ENCODE measurements around the gene INSIG1.

Gene INSIG1

DNA sequence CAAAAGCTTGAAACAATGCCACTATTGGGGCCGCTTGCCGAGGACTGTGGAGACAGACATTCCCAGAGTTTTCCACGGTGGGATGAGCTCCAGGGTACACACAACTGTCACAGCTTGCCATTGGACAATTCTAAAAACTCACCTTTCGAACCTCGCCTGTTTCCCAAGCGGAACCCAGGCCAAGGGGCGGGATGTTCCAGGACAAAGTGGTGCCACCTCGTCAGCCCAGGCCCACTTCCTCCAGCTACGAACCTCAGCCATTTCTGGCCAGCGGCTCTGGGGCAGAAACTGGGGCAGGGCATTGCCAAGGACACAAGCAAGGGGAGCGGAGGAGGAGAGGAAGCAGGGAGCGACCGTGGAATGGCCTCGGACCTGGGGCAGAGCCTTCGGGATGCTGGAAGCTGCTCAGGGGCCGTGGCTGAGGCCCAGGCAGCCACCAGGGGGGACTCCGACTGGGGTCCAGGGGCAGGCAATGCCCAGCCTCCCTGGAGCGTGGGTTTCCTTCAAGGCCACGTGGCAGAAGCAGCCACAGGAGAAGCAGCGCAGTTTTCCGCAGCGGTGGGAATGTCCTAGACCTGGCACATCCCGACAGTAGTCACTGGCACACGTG is 44.7 kb upstream of the INSIG1 start:
- peak overlapping the region; percentile 59 for H3K4me2 ChIP-seq (ENCODE audit: low read length)
- TF ChIP-seq, protein P1, sequence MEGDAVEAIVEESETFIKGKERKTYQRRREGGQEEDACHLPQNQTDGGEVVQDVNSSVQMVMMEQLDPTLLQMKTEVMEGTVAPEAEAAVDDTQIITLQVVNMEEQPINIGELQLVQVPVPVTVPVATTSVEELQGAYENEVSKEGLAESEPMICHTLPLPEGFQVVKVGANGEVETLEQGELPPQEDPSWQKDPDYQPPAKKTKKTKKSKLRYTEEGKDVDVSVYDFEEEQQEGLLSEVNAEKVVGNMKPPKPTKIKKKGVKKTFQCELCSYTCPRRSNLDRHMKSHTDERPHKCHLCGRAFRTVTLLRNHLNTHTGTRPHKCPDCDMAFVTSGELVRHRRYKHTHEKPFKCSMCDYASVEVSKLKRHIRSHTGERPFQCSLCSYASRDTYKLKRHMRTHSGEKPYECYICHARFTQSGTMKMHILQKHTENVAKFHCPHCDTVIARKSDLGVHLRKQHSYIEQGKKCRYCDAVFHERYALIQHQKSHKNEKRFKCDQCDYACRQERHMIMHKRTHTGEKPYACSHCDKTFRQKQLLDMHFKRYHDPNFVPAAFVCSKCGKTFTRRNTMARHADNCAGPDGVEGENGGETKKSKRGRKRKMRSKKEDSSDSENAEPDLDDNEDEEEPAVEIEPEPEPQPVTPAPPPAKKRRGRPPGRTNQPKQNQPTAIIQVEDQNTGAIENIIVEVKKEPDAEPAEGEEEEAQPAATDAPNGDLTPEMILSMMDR (IDR thresholded peaks at IDR 0.05) = no peak
- H3K79me2 ChIP-seq = no peaks in the 10 kb centered on the region
- H3K4me1 ChIP-seq = peaks cover 36% of the 10 kb centered on the region
- peak overlapping the region; percentile 24 for H3K4me3 ChIP-seq (ENCODE audit: low read depth, low read length)
- no peaks in the 10 kb centered on the region for H3K27me3 ChIP-seq (ENCODE audit: control insufficient read depth, insufficient read depth, low read length)
- no peaks in the 10 kb centered on the region for H3K9me3 ChIP-seq (ENCODE audit: control insufficient read depth, low read length)
- H2AFZ ChIP-seq = peak overlapping the region; percentile 48
- H3K27ac ChIP-seq = peak overlapping the region; percentile 81
- H3K36me3 ChIP-seq (ENCODE audit: control insufficient read depth, insufficient read depth, low read length) = no peaks in the 10 kb centered on the region
- H3K9ac ChIP-seq = no peak overlapping the region

DNA sequence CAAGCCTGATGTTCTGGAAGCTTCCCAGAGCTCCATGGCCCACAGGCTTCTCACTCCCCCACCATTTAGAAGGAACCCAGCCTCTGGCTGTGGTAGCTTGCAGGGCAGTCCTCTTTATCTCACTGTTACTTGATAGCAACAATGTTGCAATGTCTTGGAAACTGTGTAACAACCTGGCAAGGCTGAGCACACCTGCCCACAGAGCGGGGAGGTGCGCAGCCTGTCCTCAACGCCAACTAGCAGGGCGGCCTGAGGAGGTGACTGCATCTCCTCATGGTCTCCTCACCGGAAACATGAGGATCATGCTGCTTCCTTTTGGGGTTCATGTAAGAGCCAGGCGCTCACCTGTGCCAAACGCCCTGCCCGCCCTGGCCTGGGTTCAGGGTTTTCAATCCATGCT is 43.7 kb upstream of the INSIG1 start:
- Histone ChIP-seq H3K27ac (no peak overlapping the region), H3K79me2 (no peaks in the 10 kb centered on the region), H3K36me3 (ENCODE audit: control insufficient read depth, insufficient read depth, low read length) (no peaks in the 10 kb centered on the region), H3K4me3 (ENCODE audit: low read depth, low read length) (no peak overlapping the region), H3K4me2 (ENCODE audit: low read length) (no peak overlapping the region), H3K9me3 (ENCODE audit: control insufficient read depth, low read length) (no peaks in the 10 kb centered on the region), H3K9ac (no peak overlapping the region), H2AFZ (no peak overlapping the region), H3K4me1 (peaks cover 37% of the 10 kb centered on the region), H3K27me3 (ENCODE audit: control insufficient read depth, insufficient read depth, low read length) (no peaks in the 10 kb centered on the region)
- TF ChIP-seq, protein P1 (IDR thresholded peaks at IDR 0.05) = no peak

DNA sequence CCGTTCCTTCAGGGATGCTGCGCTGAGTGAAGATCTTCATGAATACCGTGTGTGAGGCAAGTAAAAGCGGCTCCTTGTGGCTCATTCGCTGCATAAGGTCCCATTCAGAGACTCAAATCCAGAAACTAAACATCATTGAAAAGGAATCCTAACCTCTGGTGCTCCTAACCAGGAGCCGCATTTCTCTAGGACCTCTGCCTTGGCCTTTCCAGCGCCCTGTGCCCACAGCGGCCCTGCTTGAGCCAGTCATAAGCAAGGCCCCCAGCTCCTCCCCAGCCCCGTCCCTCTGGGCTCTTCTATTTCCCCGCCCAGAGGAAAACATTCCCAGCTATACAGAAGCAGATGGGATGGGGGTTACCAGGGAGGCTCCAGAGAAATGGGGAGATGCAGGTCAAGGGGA is 42.6 kb upstream of the INSIG1 start:
- Histone ChIP-seq H3K36me3 (ENCODE audit: control insufficient read depth, insufficient read depth, low read length) (no peaks in the 10 kb centered on the region), H3K9ac (no peak overlapping the region), H2AFZ (no peak overlapping the region), H3K27ac (no peak overlapping the region), H3K9me3 (ENCODE audit: control insufficient read depth, low read length) (no peaks in the 10 kb centered on the region), H3K4me1 (peaks cover 37% of the 10 kb centered on the region), H3K27me3 (ENCODE audit: control insufficient read depth, insufficient read depth, low read length) (no peaks in the 10 kb centered on the region), H3K4me3 (ENCODE audit: low read depth, low read length) (no peak overlapping the region), H3K4me2 (ENCODE audit: low read length) (no peak overlapping the region), H3K79me2 (no peaks in the 10 kb centered on the region)
- TF ChIP-seq, protein P1 (IDR thresholded peaks at IDR 0.05) = no peak

DNA sequence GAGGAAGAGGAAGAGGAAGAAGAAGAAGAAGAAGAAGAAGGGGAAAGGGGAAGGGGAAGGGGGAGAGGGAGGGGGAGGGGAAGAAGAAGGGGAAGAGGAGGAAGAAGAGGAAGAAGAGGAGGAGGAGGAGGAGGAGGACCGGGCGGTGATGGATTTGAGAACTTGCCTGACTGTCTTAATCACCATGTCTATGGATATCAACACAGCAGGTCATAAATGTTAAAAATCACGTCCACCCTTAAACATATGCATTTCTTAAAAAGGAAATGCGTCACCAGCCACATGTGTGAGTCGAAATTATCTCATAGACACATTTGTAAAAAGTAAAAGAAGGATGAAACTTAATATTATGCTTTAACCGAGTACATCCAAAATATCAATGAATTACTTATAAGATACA is 42.1 kb upstream of the INSIG1 start:
- TF ChIP-seq, protein P1 (IDR thresholded peaks at IDR 0.05) = no peak
- peaks cover 37% of the 10 kb centered on the region for H3K4me1 ChIP-seq

DNA sequence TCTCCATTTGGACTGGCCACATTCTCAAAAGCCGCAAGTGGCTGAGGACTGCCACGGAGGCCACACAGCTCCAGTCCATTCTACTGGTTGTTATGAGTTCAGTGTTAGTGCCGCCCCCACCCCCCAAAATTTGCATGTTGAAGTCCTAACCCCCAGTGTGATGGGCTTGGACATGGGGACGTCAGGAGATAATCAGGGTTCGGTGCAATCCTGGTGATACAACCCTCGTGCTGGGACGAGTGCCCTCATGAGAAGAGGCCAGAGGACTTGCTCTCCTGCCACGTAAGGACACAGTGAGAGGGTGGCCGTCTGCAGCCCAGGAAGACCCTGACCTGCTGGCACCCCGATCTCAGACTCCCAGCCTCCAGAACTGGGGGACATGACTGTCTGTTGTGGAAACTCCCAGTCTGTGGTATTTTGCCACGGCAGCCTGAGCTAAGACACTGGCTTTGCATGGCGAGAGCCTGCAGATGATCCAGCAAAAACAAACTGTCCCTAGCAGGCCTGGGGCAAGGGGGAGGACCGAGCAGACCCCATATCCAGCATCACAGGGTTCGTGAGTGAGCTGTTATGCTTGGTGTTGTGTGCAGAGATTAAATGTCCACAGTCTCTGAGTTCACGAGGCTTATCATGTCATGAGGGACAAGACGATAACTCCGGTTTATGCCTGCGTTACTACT is 41.5 kb upstream of the INSIG1 start:
- no peak overlapping the region for H2AFZ ChIP-seq
- peaks cover 37% of the 10 kb centered on the region for H3K4me1 ChIP-seq
- H3K4me3 ChIP-seq (ENCODE audit: low read depth, low read length) = no peak overlapping the region
- H3K9ac ChIP-seq = no peak overlapping the region
- no peaks in the 10 kb centered on the region for H3K27me3 ChIP-seq (ENCODE audit: control insufficient read depth, insufficient read depth, low read length)
- H3K27ac ChIP-seq = no peak overlapping the region
- H3K9me3 ChIP-seq (ENCODE audit: control insufficient read depth, low read length) = no peaks in the 10 kb centered on the region
- no peaks in the 10 kb centered on the region for H3K36me3 ChIP-seq (ENCODE audit: control insufficient read depth, insufficient read depth, low read length)
- no peak overlapping the region for H3K4me2 ChIP-seq (ENCODE audit: low read length)
- TF ChIP-seq, protein P1 (IDR thresholded peaks at IDR 0.05) = no peak
- no peaks in the 10 kb centered on the region for H3K79me2 ChIP-seq

More for the DNA sequence above, 42.1 kb upstream of the INSIG1 start:
- Histone ChIP-seq H3K27ac (no peak overlapping the region), H3K36me3 (ENCODE audit: control insufficient read depth, insufficient read depth, low read length) (no peaks in the 10 kb centered on the region), H3K4me3 (ENCODE audit: low read depth, low read length) (no peak overlapping the region), H2AFZ (no peak overlapping the region), H3K79me2 (no peaks in the 10 kb centered on the region), H3K27me3 (ENCODE audit: control insufficient read depth, insufficient read depth, low read length) (no peaks in the 10 kb centered on the region), H3K9ac (no peak overlapping the region), H3K9me3 (ENCODE audit: control insufficient read depth, low read length) (no peaks in the 10 kb centered on the region), H3K4me2 (ENCODE audit: low read length) (no peak overlapping the region)

Measured in parathyroid adenoma (tissue), 2 donors.